ENCODE measurements around the gene SIRT4. TPM values are rescaled to one million over a fixed set of nuclear protein-coding genes. Genes with fewer than 3 reads are reported as not detected.

Gene SIRT4
- total RNA-seq, 1 experiment from 2014 or later, result 1.9 TPM

- peak; percentile 43 for TF ChIP-seq CTCF (conservative IDR thresholded peaks at IDR 0.05; ENCODE audit: low read depth, low read length)
- TF ChIP-seq EZH2phosphoT487 (IDR thresholded peaks at IDR 0.05; ENCODE audit: borderline replicate concordance, low read length), result no peak
- POLR2A ChIA-PET (ENCODE audit: unreplicated experiment), result no interaction called here
- Histone ChIP-seq H3K9ac (ENCODE audit: low read length) (no peak overlapping the region), H3K4me1 (ENCODE audit: insufficient read depth, low read length) (peaks cover 6% of the 10 kb centered on the region), H3K79me2 (ENCODE audit: low read length) (no peaks in the 10 kb centered on the region), H3F3A (ENCODE audit: low read length, unreplicated experiment) (no peaks in the 10 kb centered on the region), H3K9me3 (ENCODE audit: low read length) (no peaks in the 10 kb centered on the region), H3K27ac (ENCODE audit: low read length) (no peak overlapping the region), H3K9me2 (replicated peaks; ENCODE audit: low read length) (no peaks in the 10 kb centered on the region), H3K27me3 (ENCODE audit: low read length) (no peaks in the 10 kb centered on the region), H3K4me2 (ENCODE audit: low read length) (no peak overlapping the region), H3K36me3 (ENCODE audit: low read depth, low read length) (no peaks in the 10 kb centered on the region), H4K20me1 (ENCODE audit: low read length) (no peaks in the 10 kb centered on the region), H3K4me3 (ENCODE audit: low read length) (no peak overlapping the region), H2AFZ (ENCODE audit: low read length) (no peak overlapping the region)
- CTCF ChIA-PET, result interaction anchor here (0.7 kb wide), 2 partner anchors 26 to 120 kb away, joined by 4 to 5 read pairs; no protein-coding TSS in a partner anchor
- no TSS peak for BruUV-seq (replicated peaks)
- 0 out of 2 replicates have a peak, but pooled peaks have one; percentile 32 for ATAC-seq
- intact Hi-C loops (cut with micrococcal nuclease), result no loop called here
- peak; percentile 36 for DNase-seq
Observed at GRCh38 chr12:120346681-120347080, 44.6 kb downstream of the SIRT4 start.

GRCh38 chr12:120347766-120348165 lies 45.6 kb downstream of the SIRT4 start:
- no peak overlapping the region for H3K9ac ChIP-seq (ENCODE audit: low read length)
- DNase-seq (no peak), ATAC-seq (no peak)
- peaks cover 6% of the 10 kb centered on the region for H3K4me1 ChIP-seq (ENCODE audit: insufficient read depth, low read length)
- BruUV-seq (replicated peaks), result no TSS peak
- H3K9me3 ChIP-seq (ENCODE audit: low read length), result no peaks in the 10 kb centered on the region
- H3K4me3 ChIP-seq (ENCODE audit: low read length), result no peak overlapping the region
- H3K27me3 ChIP-seq (ENCODE audit: low read length), result no peaks in the 10 kb centered on the region
- ChIA-PET CTCF (no interaction called here), POLR2A (ENCODE audit: unreplicated experiment) (no interaction called here)
- no peaks in the 10 kb centered on the region for H3K79me2 ChIP-seq (ENCODE audit: low read length)
- intact Hi-C loops (cut with micrococcal nuclease), result no loop called here
- H3F3A ChIP-seq (ENCODE audit: low read length, unreplicated experiment), result no peaks in the 10 kb centered on the region
- H3K27ac ChIP-seq (ENCODE audit: low read length), result no peak overlapping the region
- H2AFZ ChIP-seq (ENCODE audit: low read length), result no peak overlapping the region
- TF ChIP-seq EZH2 (IDR thresholded peaks at IDR 0.05; ENCODE audit: low read length, unreplicated experiment), result no peak
- TF ChIP-seq CTCF (conservative IDR thresholded peaks at IDR 0.05; ENCODE audit: low read depth, low read length), result no peak
- TF ChIP-seq EZH2phosphoT487 (IDR thresholded peaks at IDR 0.05; ENCODE audit: borderline replicate concordance, low read length), result no peak
- no peak overlapping the region for H3K4me2 ChIP-seq (ENCODE audit: low read length)
- no peaks in the 10 kb centered on the region for H4K20me1 ChIP-seq (ENCODE audit: low read length)
- no peaks in the 10 kb centered on the region for H3K9me2 ChIP-seq (replicated peaks; ENCODE audit: low read length)
- H3K36me3 ChIP-seq (ENCODE audit: low read depth, low read length), result no peaks in the 10 kb centered on the region

- H3F3A ChIP-seq (ENCODE audit: low read length, unreplicated experiment), result no peaks in the 10 kb centered on the region
- BruUV-seq (replicated peaks), result no TSS peak
- ATAC-seq (peak; percentile 64), DNase-seq (no peak)
- H4K20me1 ChIP-seq (ENCODE audit: low read length), result no peaks in the 10 kb centered on the region
- no peaks in the 10 kb centered on the region for H3K9me2 ChIP-seq (replicated peaks; ENCODE audit: low read length)
- H3K27me3 ChIP-seq (ENCODE audit: low read length), result no peaks in the 10 kb centered on the region
- TF ChIP-seq CTCF (conservative IDR thresholded peaks at IDR 0.05; ENCODE audit: low read depth, low read length) (no peak), EZH2phosphoT487 (IDR thresholded peaks at IDR 0.05; ENCODE audit: borderline replicate concordance, low read length) (no peak), EZH2 (IDR thresholded peaks at IDR 0.05; ENCODE audit: low read length, unreplicated experiment) (no peak)
- no peak overlapping the region for H3K4me3 ChIP-seq (ENCODE audit: low read length)
- no peaks in the 10 kb centered on the region for H3K9me3 ChIP-seq (ENCODE audit: low read length)
- intact Hi-C loops (cut with micrococcal nuclease), result no loop called here
- H3K79me2 ChIP-seq (ENCODE audit: low read length), result no peaks in the 10 kb centered on the region
- peak overlapping the region; percentile 47 for H3K4me2 ChIP-seq (ENCODE audit: low read length)
- ChIA-PET CTCF (interaction anchor here (0.7 kb wide), 1 partner anchor 12 kb away, joined by 4 read pairs; no protein-coding TSS in a partner anchor), POLR2A (ENCODE audit: unreplicated experiment) (no interaction called here)
- no peak overlapping the region for H3K9ac ChIP-seq (ENCODE audit: low read length)
- H3K36me3 ChIP-seq (ENCODE audit: low read depth, low read length), result no peaks in the 10 kb centered on the region
- peaks cover 6% of the 10 kb centered on the region for H3K4me1 ChIP-seq (ENCODE audit: insufficient read depth, low read length)
- H3K27ac ChIP-seq (ENCODE audit: low read length), result no peak overlapping the region
- peak overlapping the region; percentile 56 for H2AFZ ChIP-seq (ENCODE audit: low read length)
Observed at GRCh38 chr12:120350576-120351350, 48.6 kb downstream of the SIRT4 start.

Measured in PC-3 (cell line).